Stimulated activated CD4-positive, alpha-beta T cell treated with anti-CD3 and anti-CD28 coated beads, Interleukin-15, amount 100 ng/mL, for 1 hour (primary cell): ENCODE results near the gene SLC25A33.
"Not testable (repeated sequence)": the region's sequence is repeated elsewhere in the genome, so short reads cannot be mapped to it uniquely, and the experiment has no call there.

Experiments used
- DNase-seq, 2 donors: peaks; one replicate each; pipeline ENCODE4 v3.0.0-alpha.2; 2020; ENCODE audit warnings: low read depth in 1 of 2, low spot score in 1 of 2

Gene SLC25A33

GRCh38 chr1:9618909-9619679 lies 79.8 kb downstream of the SLC25A33 start:
- no peak for DNase-seq

DNA sequence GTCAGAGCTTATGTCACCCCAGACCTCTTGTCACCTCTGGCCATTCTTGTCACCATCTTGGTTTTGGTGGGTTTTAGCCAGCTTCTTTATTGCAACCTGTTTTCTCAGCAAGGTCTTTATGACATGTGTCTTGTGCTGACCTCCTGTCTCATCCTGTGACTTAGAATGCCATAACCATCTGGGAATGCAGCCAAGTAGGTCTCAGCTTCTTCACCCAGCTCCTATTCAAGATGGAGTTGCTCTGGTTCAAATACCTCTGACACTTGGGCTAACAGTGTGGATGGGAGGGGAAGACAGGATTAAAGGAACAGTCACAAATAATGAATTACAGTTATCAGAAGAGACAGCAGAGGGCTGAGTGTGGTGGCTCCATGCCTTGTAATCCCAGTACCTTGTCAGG lies 81.8 kb downstream of the SLC25A33 start:
- DNase-seq = no peak

DNA sequence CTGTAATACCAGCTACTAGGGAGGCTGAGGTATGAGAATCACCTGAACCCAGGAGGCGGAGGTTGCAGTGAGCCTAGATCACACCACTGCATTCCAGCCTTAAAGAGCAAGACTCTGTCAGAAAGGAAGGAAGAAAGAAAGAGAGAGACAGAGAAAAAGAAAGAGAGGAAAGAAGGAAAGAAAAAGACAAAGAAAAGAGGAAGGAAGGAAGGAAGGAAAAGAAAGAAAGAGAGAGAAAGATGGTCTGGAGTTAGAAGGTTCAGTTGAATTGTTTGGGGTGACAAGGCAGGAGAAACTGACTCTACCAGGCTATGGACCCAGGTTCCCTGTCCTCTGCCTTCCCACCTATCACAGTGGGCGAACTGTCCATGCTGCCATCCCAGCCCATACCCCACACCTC lies 84.8 kb downstream of the SLC25A33 start:
- DNase-seq = no peak

- not testable (repeated sequence) for DNase-seq
Measured at GRCh38 chr1:9625030-9625429, 85.8 kb downstream of the SLC25A33 start.

GRCh38 chr1:9626201-9626608 lies 86.9 kb downstream of the SLC25A33 start:
- no peak for DNase-seq

DNA sequence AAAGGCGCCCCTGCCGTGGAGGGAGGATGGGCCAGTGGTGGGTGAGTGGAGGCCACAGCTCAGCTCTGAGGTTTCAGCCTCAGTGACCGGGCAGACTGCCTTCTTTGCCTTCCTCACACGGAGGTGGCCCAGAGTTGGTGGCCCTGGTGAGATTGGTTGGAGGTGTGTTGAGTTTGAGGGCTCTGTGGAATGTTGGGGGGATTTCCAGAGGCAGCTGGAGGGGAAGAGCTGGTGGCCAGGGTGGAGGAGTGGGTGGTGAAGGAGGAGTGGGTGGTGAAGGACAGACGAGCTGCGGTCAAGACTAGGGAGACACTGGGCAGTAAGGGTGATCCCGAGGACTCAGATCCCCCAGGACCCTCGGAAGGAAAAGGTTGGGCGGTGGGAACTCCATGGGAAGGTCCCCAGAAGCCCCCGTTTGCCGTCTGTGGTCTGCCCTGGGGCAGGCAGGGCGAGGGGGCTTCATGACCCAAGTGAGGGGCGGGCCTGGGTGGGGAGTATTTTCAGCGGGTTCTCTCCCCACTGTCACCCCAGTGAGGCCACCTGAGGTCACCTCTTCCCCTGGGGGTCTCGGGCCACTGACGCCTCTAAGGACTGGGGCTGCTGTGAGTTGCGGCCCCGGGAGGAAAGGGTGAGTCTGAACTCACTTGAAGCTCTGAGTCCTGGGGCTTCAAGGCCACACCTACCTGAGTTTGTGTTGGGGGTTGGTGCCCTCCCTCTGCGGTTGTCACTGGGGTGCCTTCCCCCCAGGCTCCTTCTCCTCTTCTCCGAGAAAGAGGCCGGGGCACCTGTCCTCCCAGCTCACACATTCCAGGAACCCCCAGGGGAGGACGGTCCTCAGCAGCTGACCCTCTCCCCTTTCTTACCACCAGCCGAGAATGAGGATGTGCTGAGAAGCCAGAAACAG lies 89.5 kb downstream of the SLC25A33 start:
- peak in 1 of 2 donors; percentile 50 for DNase-seq

DNA sequence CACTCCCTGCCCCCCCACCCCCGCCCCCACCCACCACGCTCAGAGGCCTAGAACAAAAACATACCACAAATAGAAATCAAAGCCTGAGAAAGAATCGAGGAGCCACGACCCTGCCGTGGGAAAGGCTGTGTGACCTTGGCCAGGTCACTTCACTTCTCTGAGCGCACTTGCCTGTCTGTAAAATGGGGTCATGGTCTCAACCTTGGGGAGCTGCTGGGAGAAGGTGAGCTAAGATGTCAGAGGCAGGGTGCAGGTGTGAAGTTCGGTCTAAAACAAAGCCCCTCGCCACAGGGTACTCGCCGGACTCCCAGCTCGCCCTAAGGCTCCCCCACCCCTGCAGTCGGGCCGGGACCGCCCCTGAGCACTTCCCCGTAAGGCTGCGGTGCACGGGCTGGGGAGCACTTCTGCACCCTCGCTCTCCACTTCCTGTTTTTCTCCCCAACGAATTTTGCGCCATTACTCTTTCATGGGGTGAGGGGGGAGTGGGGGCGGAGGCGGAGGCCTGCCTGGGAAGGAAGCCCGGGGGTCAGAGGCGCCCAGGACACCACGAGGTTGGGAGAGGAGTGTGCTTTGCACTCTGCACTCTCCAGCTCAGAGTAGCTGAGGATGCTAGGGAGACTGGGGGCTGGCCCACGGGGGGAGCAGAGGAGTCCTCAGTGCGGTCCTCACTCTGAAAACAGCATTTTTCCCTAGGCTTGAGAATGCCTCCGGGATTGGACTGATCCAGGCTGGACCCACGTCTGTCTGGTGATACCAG lies 90.4 kb downstream of the SLC25A33 start:
- peak; percentile 50 to 56 for DNase-seq

DNA sequence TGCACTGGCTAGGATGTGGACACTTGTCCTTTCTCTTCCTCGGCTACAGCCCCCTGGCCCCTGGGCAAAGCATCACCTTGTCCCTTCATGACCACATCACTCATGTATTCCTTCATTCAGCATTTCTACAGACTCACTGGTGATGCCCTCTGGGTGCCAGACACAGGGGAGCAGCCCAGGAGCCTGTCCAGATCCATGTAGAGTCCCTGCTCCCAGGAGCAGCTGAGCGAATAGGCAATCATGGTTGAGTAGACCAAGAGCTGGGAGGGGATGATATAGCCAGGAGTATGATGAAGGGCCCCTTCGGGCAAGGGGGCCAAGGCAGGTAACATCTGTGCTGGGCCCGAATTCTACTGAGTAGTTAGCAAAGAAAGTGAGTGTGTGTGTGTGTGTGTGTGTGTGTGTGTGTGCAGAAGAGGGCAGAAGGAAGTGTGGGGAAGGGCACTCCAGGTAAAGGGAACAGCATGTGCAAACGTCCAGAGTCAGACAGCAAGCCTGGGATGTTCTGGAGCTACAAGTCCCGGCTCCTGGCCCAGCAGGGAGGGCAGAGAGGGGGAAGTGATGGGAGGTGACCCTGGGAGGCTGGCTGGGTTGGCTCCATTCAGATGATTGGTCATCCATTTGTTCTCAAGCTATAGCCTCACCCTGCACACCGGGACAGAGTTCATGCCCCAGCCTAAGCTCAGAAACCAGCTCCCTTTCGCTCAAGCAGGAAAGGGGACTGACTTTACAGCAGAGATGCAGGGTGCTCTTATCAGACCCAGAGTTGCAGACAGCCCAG lies 91.3 kb downstream of the SLC25A33 start:
- DNase-seq = no peak

GRCh38 chr1:9631613-9632012 lies 92.3 kb downstream of the SLC25A33 start:
- DNase-seq = no peak

- no peak for DNase-seq
Measured at GRCh38 chr1:9633493-9633892, 94.2 kb downstream of the SLC25A33 start.

DNA sequence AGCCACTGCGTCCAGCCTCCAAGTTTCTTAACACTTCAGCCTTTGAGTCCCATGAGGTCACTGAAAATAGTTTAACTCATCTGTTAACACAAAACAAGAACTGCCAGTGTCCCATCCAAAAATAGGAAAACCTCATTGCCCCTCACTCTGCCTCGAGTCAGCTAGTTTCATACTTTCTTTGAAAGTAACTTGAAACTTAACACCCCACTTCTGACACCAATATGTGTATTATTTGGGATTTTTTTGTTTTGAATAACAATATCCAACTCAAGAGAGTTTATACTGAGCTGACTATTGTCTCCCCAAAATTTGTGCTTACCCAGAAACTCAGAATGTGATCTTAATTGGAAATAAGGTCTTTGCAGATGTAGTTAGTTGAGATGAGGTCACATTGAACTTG lies 95.3 kb downstream of the SLC25A33 start:
- no peak for DNase-seq
